Measurements from ENCODE around the gene SPIN1.

SPIN1 gene

DNA sequence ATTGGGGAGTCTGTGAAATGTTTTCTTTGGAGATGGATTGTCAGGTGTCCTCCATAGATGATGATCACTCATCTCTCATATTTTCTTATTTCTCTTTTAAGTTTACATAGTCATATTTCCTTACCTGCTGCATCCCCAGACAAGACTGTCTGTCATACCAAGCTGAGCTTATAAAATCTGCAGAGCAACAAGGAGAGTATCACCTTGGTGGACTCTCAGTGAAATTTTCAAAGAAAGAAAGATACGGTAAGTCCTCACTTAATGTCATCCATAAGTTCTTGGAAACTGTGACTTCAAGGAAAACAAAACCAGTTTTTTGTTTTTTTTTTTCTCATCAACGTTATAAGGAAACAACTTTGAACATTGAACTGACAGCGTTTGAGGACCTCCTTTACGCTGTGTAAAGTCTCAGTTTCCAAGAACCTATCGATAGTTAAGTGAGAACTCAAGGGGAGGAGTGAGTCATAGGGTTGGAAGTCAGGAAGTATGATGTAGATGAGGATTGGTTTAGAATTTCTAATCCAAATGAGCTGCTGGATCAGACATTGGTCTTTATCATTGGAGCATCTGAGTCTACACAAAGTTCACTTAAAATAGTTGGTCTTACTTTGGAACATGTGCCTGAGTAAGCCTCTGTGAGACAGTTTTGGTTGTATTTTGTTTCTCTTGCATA, 45.5 kb downstream of the SPIN1 start:
- no peak overlapping the region for H3K4me3 ChIP-seq (ENCODE audit: control insufficient read depth, low read depth, low read length)
- TF ChIP-seq, protein P1, sequence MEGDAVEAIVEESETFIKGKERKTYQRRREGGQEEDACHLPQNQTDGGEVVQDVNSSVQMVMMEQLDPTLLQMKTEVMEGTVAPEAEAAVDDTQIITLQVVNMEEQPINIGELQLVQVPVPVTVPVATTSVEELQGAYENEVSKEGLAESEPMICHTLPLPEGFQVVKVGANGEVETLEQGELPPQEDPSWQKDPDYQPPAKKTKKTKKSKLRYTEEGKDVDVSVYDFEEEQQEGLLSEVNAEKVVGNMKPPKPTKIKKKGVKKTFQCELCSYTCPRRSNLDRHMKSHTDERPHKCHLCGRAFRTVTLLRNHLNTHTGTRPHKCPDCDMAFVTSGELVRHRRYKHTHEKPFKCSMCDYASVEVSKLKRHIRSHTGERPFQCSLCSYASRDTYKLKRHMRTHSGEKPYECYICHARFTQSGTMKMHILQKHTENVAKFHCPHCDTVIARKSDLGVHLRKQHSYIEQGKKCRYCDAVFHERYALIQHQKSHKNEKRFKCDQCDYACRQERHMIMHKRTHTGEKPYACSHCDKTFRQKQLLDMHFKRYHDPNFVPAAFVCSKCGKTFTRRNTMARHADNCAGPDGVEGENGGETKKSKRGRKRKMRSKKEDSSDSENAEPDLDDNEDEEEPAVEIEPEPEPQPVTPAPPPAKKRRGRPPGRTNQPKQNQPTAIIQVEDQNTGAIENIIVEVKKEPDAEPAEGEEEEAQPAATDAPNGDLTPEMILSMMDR (conservative IDR thresholded peaks at IDR 0.05; ENCODE audit: control insufficient read depth, insufficient read depth, low read depth, low read length), result no peak
- peak; percentile 51 for DNase-seq (ENCODE audit: low read depth)

DNA sequence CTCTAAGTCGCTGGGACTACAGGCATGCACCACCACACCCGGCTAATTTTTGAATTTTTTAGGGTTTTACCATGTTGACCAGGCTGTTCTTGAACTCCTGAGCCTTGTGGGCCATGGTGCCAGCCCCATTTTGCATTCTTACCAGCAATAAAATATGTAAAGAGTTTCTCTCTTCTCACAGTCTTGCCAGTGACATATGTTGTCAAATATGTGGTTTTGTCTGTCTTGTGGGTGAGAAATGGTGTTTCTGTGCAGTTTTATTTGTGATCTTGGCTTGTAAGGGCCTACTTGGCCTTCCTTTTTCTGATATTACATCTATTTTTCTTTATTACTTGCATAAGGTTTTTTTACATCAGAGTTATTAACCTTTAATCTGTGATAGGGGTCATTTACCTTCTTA, 47.1 kb downstream of the SPIN1 start:
- no peak for DNase-seq (ENCODE audit: low read depth)
- no peak overlapping the region for H3K4me3 ChIP-seq (ENCODE audit: control insufficient read depth, low read depth, low read length)
- TF ChIP-seq, protein P1 (conservative IDR thresholded peaks at IDR 0.05; ENCODE audit: control insufficient read depth, insufficient read depth, low read depth, low read length), result no peak

DNA sequence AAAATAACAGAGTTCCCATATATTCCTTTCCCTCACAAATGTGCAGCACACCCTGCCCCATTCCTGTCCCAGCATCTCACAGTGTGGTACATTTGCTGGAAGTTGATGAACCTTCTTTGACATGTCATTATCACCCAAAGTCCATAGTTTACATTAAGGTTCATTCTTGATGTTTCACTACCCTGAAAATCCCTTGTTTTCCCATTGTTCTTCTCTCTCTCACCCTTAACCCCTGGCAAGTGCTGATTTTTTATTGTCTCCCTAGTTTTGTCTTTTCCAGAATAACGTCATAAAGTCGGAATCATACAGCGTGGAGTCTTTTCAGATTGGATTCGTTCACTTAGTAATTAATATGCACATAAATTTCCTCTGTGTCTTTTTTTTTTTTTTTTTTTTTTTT, 48.1 kb downstream of the SPIN1 start:
- TF ChIP-seq, protein P1 (conservative IDR thresholded peaks at IDR 0.05; ENCODE audit: control insufficient read depth, insufficient read depth, low read depth, low read length), result no peak
- no peak overlapping the region for H3K4me3 ChIP-seq (ENCODE audit: control insufficient read depth, low read depth, low read length)
- no peak for DNase-seq (ENCODE audit: low read depth)

DNA sequence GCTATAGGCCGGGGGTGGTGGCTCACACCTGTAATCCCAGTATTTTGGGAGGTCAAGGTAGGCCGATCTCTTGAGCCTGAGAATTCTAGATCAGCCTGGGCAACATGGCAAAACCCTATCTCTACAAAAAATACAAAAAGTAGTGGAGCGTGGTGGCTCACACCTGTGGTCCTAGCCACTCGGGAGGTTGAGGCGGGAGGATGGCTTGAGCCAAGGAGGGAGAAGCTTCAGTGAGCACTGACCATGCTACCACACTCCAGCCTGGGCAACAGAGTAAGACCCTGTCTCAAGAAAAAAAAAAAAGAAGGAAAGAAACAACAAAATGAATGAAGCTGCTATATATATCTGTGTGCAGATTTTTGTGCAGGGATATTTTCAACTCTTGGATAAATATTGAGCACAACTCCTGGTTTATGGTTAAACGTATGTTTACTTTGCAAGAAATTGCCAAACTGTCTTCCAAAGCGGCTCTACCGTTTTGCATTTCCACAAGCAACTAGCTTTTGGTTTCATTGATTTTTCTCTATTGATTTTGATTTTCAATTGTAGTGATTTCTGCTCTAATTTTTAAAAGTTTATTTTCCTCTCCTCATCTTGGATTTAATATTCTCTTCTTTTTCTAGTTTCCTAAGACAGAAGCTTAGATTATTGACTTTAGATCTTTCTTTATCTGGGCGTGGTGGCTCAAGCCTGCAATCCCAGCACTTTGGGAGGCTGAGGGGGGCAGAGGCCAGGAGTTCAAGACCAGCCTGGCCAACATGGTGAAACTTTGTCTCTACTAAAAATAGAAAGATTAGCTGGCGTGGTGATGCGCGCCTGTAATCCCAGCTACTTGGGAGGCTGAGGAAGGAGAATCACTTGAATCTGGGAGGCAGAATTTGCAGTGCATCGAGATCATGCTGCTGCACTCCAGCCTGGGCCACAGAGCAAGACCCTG, 49.2 kb downstream of the SPIN1 start:
- H3K4me3 ChIP-seq (ENCODE audit: control insufficient read depth, low read depth, low read length), result no peak overlapping the region
- TF ChIP-seq, protein P1 (conservative IDR thresholded peaks at IDR 0.05; ENCODE audit: control insufficient read depth, insufficient read depth, low read depth, low read length), result no peak
- DNase-seq (ENCODE audit: low read depth), result no peak

DNA sequence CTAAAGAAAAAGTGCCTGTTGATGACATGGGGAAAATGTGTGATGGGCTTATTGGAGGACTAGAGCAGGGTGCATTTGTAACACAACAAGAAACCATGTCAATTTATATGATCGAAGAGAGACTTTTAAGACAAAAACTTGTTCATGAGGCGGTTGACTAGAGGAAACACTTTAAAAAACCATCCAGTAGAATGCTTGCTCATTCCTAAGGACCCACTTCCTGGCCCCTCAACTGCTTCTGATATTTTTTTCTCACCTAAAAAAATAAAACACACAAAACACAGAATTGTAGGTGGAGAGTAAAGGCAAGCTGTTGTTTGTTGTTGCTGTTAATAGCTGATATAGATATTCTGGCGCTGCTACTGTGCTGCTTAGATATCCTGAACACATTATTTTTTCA, 50.6 kb downstream of the SPIN1 start:
- H3K4me3 ChIP-seq (ENCODE audit: control insufficient read depth, low read depth, low read length), result no peak overlapping the region
- no peak for DNase-seq (ENCODE audit: low read depth)
- TF ChIP-seq, protein P1 (conservative IDR thresholded peaks at IDR 0.05; ENCODE audit: control insufficient read depth, insufficient read depth, low read depth, low read length), result no peak

DNA sequence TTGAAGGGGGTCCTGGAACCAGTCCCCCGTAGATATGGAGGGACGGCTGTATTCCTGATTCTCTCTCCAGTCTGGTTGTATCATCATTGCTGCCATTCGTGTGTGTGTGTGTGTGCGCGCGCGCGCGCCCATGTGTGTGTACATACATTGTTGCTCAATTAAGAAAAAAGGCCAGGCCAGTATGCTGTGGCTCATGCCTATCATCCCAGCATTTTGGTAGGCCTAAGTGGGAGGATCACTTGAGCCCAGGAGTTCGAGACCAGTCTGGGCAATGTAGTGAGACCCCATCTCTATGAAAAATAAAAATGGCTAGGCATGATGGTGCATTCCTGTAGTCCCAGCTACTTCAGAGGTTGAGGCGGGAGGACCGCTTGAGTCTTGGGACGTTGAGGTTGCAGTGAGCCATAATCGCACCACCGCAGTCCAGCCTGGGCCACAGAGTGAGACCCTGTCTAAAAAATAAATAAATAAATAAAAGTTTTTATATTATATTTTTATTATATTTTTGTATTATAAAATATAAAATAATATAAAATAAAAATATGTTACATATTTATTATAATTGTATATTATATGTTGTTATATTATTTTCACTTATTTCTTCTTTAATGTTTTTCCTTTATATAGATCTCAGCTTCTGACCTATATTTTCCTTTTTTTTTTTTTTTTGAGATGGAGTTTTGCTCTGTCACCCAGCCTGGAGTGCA, 53.2 kb downstream of the SPIN1 start:
- no peak overlapping the region for H3K4me3 ChIP-seq (ENCODE audit: control insufficient read depth, low read depth, low read length)
- TF ChIP-seq, protein P1 (conservative IDR thresholded peaks at IDR 0.05; ENCODE audit: control insufficient read depth, insufficient read depth, low read depth, low read length), result no peak
- DNase-seq (ENCODE audit: low read depth), result no peak

Measured in fibroblast of mammary gland (primary cell).